IMR-90 (cell line): ENCODE measurements around the gene SNRNP40. TPM values are rescaled to one million over a fixed set of nuclear protein-coding genes. Genes with fewer than 3 reads are reported as not detected.
A peak's percentile ranks its signal among the peaks of the same experiment; 100 is the strongest.

ENCODE experiments used
- ATAC-seq: fragments of 200-7000 bp; cut with Tn5 transposase; 2 replicates; pipeline ENCODE4 v1.9.1; 2020; ENCODE audit warnings: low read depth, mild to moderate bottlenecking, moderate library complexity
- BruUV-seq: library from RNA; stranded (reverse); fragments of 400-500 nt; replicated peaks from 2 replicates; lab custom pipeline; 2021; lab: Mats Ljungman, UMichigan
- CTCF ChIA-PET: fragments of 300-600 bp; formaldehyde crosslinking; extraction: SDS; loops from one replicate; lab custom pipeline; 2021; ENCODE audit warnings: antibody characterized with exemption; lab: Yijun Ruan, JAX
- POLR2A ChIA-PET: fragments of 300-600 bp; sonication (Branson Sonifier 250); formaldehyde crosslinking; loops from one replicate; lab custom pipeline; 2022; ENCODE audit warnings: antibody characterized with exemption; ENCODE audit not compliant: unreplicated experiment; lab: Charles Lee
- DNase-seq: peaks from one replicate; pipeline ENCODE4 v3.0.0; 2013
- H2AFZ ChIP-seq: replicated peaks from 2 replicates; pipeline ENCODE3; 2013; ENCODE audit warnings: low read length, mild to moderate bottlenecking; ENCODE audit not compliant: poor library complexity
- H2AK5ac ChIP-seq: 2 replicates; pipeline ENCODE4 v1.6.1; 2013; ENCODE audit warnings: low read depth, low read length, inconsistent platforms
- H2AK9ac ChIP-seq: replicated peaks from 2 replicates; pipeline ENCODE3; 2013; ENCODE audit warnings: mild to moderate bottlenecking, low read depth, low read length, moderate library complexity; ENCODE audit not compliant: poor library complexity
- H2BK120ac ChIP-seq: 2 replicates; pipeline ENCODE4 v1.6.1; 2013; ENCODE audit warnings: low read depth, low read length, inconsistent platforms
- H2BK15ac ChIP-seq: 3 replicates; pipeline ENCODE4 v1.6.1; 2013; ENCODE audit warnings: low read depth, low read length, inconsistent platforms
- H2BK20ac ChIP-seq: 2 replicates; pipeline ENCODE4 v1.6.1; 2013; ENCODE audit warnings: low read depth, mild to moderate bottlenecking, inconsistent platforms, low read length, moderate library complexity
- H2BK5ac ChIP-seq: 2 replicates; pipeline ENCODE4 v1.6.1; 2013; ENCODE audit warnings: mild to moderate bottlenecking, low read depth, low read length, inconsistent platforms; ENCODE audit not compliant: poor library complexity, severe bottlenecking
- H3K14ac ChIP-seq: replicated peaks from 2 replicates; pipeline ENCODE4 v1.6.1; 2013; ENCODE audit warnings: low read depth, low read length, inconsistent platforms
- H3K18ac ChIP-seq: 2 replicates; pipeline ENCODE4 v1.6.1; 2013; ENCODE audit warnings: low read depth, low read length, control low read depth
- H3K23ac ChIP-seq: 2 replicates; pipeline ENCODE4 v1.6.1; 2013; ENCODE audit warnings: low read depth, low read length, inconsistent platforms
- H3K27ac ChIP-seq: 2 replicates; pipeline ENCODE4 v1.5.1; 2013; ENCODE audit warnings: mild to moderate bottlenecking, control low read depth, low read length; ENCODE audit not compliant: insufficient read depth
- H3K27me3 ChIP-seq: 2 replicates; pipeline ENCODE4 v1.6.1; 2013; ENCODE audit warnings: low read length; ENCODE audit not compliant: control insufficient read depth, insufficient read depth
- H3K36me3 ChIP-seq: 2 replicates; pipeline ENCODE4 v1.6.1; 2013; ENCODE audit warnings: low read length, mixed read lengths; ENCODE audit not compliant: control insufficient read depth, insufficient read depth
- H3K4ac ChIP-seq: 2 replicates; pipeline ENCODE4 v1.6.1; 2013; ENCODE audit warnings: low read depth, low read length, inconsistent platforms
- H3K4me1 ChIP-seq: 2 replicates; pipeline ENCODE4 v1.6.1; 2013; ENCODE audit warnings: low read length, mixed read lengths; ENCODE audit not compliant: control insufficient read depth, insufficient read depth
- H3K4me2 ChIP-seq: 2 replicates; pipeline ENCODE4 v1.6.1; 2013; ENCODE audit warnings: low read depth, mild to moderate bottlenecking, control low read depth, low read length, moderate library complexity
- H3K4me3 ChIP-seq: 2 replicates; pipeline ENCODE4 v1.5.1; 2013; ENCODE audit warnings: low read depth, mild to moderate bottlenecking, control low read depth, low read length, moderate library complexity; ENCODE audit not compliant: insufficient read depth
- H3K56ac ChIP-seq: 2 replicates; pipeline ENCODE4 v1.6.1; 2013; ENCODE audit warnings: low read length, inconsistent platforms; ENCODE audit not compliant: insufficient read depth; ENCODE audit errors: extremely low read depth
- H3K79me1 ChIP-seq, 2 experiments: 2 replicates each; pipeline ENCODE4 v1.6.1; 2013; ENCODE audit warnings: low read length in 2 of 2, inconsistent platforms in 1 of 2, low read depth in 1 of 2
- H3K9ac ChIP-seq: 2 replicates; pipeline ENCODE4 v1.6.1; 2013; ENCODE audit warnings: low read depth, low read length, control low read depth
- H3K9me1 ChIP-seq: 2 replicates; pipeline ENCODE4 v1.6.1; 2013; ENCODE audit warnings: low read length, inconsistent platforms; ENCODE audit not compliant: insufficient read depth
- H3K9me3 ChIP-seq: 2 replicates; pipeline ENCODE4 v1.6.1; 2013; ENCODE audit warnings: low read length; ENCODE audit not compliant: control insufficient read depth, insufficient read depth
- H4K20me1 ChIP-seq: 2 replicates; pipeline ENCODE4 v1.6.1; 2013; ENCODE audit warnings: low read length, inconsistent platforms; ENCODE audit not compliant: insufficient read depth
- H4K5ac ChIP-seq: 2 replicates; pipeline ENCODE4 v1.6.1; 2013; ENCODE audit warnings: mild to moderate bottlenecking, low read depth, low read length, control low read depth
- H4K8ac ChIP-seq, 2 experiments: 2 replicates each; pipeline ENCODE4 v1.6.1; 2013; ENCODE audit warnings: low read depth in 2 of 2, low read length in 2 of 2, control low read depth in 1 of 2, inconsistent platforms in 1 of 2
- H4K91ac ChIP-seq: 2 replicates; pipeline ENCODE4 v1.6.1; 2013; ENCODE audit warnings: low read depth, low read length, inconsistent platforms; ENCODE audit not compliant: insufficient read depth
- BHLHE40 ChIP-seq: fragments of 150-350 bp; IDR thresholded peaks from 2 replicates; pipeline ENCODE4 v1.6.1; 2016; ENCODE audit warnings: mild to moderate bottlenecking, low read depth, low read length
- CEBPB ChIP-seq: IDR thresholded peaks from 2 replicates; pipeline ENCODE4 v1.6.1; 2012; ENCODE audit warnings: low read depth, low read length, improper control_type of control experiment
- RFX5 ChIP-seq: IDR thresholded peaks from 2 replicates; pipeline ENCODE4 v1.8.0; 2012; ENCODE audit warnings: low read depth, mild to moderate bottlenecking, low read length, moderate library complexity
- WGBS, 2 experiments: methylation state at CpG; one replicate each; pipeline versions ENCODE4 v1.1.5 to v1.1.7; 2013; ENCODE audit warnings: missing lambda C conversion rate in 2 of 2; ENCODE audit not compliant: insufficient read length in 1 of 2; ENCODE audit errors: extremely low coverage in 2 of 2; 5-methylcytosine and 5-hydroxymethylcytosine counted together
- dilution Hi-C: fragments of 300-500 bp; cut with HindIII; formaldehyde crosslinking; loops from one replicate; pipeline ENCODE4 v1.14.3; 2018; ENCODE audit warnings: low sequenced_read_pairs; ENCODE audit not compliant: unreplicated experiment
- in situ Hi-C: fragments of 300-500 bp; cut with MboI; formaldehyde crosslinking; loops from 3 replicates; pipeline ENCODE4 v1.14.3; 2019; ENCODE audit warnings: low sequenced_read_pairs, inconsistent platforms, mixed read lengths
- intact Hi-C: fragments of 100-400 bp; cut with micrococcal nuclease; formaldehyde crosslinking; loops from 2 replicates; pipeline ENCODE4 v1.10.0; 2022
- polyA plus RNA-seq, 3 experiments: library from polyadenylated mRNA; depleted of rRNA; stranded (reverse); fragments of >200 nt; gene quantifications; 2 replicates each; pipeline ENCODE4 v1.2.3, GENCODE V29; 2012; ENCODE audit warnings: low replicate concordance in 1 of 3
- total RNA-seq: library from RNA; depleted of rRNA; stranded (reverse); fragments of >200 nt; gene quantifications from 2 replicates; pipeline ENCODE4 v1.2.3, GENCODE V29; 2012

Gene SNRNP40
- total and polyA plus RNA-seq, 2 of the 4 experiments (the other 2 are of a cell fraction) = 52.3 to 178 TPM

- WGBS, 2 experiments = 26% methylated on average over 3 of the region's 9 CpGs; no CpG with 5 or more reads in 1 of the 2 experiments
- POLR2A ChIA-PET = no interaction called here
- no TSS peak for BruUV-seq
- ATAC-seq = no peak
- Histone ChIP-seq H2BK5ac (no peak overlapping the region), H3K23ac (no peak overlapping the region), H3K79me1 (no peaks in the 10 kb centered on the region), H4K5ac (no peak overlapping the region), H2BK20ac (no peak overlapping the region), H3K9ac (no peak overlapping the region), H3K4me2 (no peak overlapping the region), H2AFZ (peak overlapping the region; percentile 21), H3K4me1 (no peaks in the 10 kb centered on the region), H4K91ac (no peak overlapping the region), H3K9me1 (no peaks in the 10 kb centered on the region), H4K20me1 (no peaks in the 10 kb centered on the region), H3K27ac (no peak overlapping the region), H4K8ac (no peak overlapping the region), H3K4ac (no peak overlapping the region), H3K36me3 (no peaks in the 10 kb centered on the region), H3K9me3 (no peaks in the 10 kb centered on the region), H2BK15ac (no peak overlapping the region), H2AK9ac (no peak overlapping the region), H2BK120ac (no peak overlapping the region), H3K4me3 (no peak overlapping the region), H3K18ac (no peak overlapping the region), H3K56ac (no peak overlapping the region), H3K14ac (no peak overlapping the region), H3K27me3 (peaks cover 43% of the 10 kb centered on the region), H2AK5ac (no peak overlapping the region)
- dilution Hi-C loops (no loop called here), in situ Hi-C loops (no loop called here), intact Hi-C loops (no loop called here)
- no peak for DNase-seq
- no peak for TF ChIP-seq RFX5
- no peak for TF ChIP-seq CEBPB
- TF ChIP-seq BHLHE40 = no peak
- CTCF ChIA-PET = no interaction called here
Measured at GRCh38 chr1:31224068-31224467, 72.5 kb downstream of the SNRNP40 start.
